ENCODE measurements around the gene CCL24. TPM values are rescaled to one million over a fixed set of nuclear protein-coding genes. Genes with fewer than 3 reads are reported as not detected.
A peak's percentile ranks its signal among the peaks of the same experiment; 100 is the strongest.
"Not testable (repeated sequence)": the region's sequence is repeated elsewhere in the genome, so short reads cannot be mapped to it uniquely, and the experiment has no call there.

Gene CCL24
- total RNA-seq, 1 donor from 2014 or later: not detected

DNA sequence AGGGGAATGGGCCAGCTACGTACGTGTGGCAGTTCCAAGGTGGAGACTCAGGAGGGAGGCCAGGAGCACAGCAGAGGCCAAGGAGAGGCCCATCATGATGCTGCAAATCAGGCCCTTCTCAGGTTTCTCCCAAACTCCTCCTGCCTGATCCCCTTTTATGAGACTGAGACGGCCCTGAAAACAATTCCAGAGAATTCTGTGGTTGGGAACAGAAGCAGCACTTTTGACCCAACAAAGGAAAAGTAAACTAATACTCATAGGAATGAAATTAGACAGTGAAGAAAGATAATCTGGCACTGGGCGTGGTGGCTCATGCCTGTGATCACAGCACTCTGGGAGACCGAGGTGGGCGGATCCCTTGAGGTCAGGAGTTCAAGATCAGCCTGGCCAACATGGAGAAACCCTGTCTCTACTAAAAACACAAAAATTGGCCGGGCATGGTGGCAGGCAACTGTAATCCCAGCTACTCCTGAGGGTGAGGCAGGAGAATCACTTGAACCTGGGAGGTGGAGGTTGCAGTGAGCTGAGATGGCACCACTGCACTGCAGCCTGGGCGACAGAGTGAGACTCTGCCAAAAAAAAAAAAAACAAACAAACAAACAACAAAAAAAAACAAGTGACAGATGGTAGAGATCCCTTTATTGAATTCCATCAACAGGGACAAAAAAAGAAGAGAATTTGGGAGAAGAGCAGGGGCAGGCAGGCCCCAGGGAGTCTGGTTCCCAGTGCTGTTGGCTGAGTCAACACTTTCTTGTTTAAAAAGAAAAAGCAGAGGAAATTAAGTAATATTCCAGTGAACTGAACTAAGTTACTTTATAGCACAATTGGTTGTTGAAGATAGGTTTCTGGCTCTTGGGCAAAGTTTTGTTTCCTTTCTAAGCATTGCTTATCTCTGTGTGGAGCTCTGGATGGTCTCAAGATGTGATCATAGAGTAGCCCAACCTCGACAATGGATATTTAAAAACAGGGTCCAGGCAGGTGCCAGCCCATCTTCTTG lies 41.2 kb downstream of the CCL24 start, which contains the start of gene CCL26:
TSS of gene CCL26 (minus strand) at position 131 of the 997 bp plus-strand sequence. CDS start at position 96, 35 bp downstream.
- Mint-ChIP-seq H3K36me3 (no peaks in the 10 kb centered on the region), H3K27ac (no peak within 1 kb of the TSS), H3K9me3 (no peaks in the 10 kb centered on the region), H3K4me3 (no peak within 1 kb of the TSS), H3K4me1 (no peaks in the 10 kb centered on the region), H3K27me3 (ENCODE audit: low read depth) (no peaks in the 10 kb centered on the region)
- no peak for DNase-seq (ENCODE audit: low spot score in 2 of 2, unreplicated experiment in 2 of 2)
- TF ChIP-seq CTCF (IDR thresholded peaks at IDR 0.05; ENCODE audit: unreplicated experiment): no peak

GRCh38 chr7:75771224-75771623 lies 42.4 kb downstream of the CCL24 start:
- no peak for TF ChIP-seq CTCF (IDR thresholded peaks at IDR 0.05; ENCODE audit: unreplicated experiment)
- H3K36me3 Mint-ChIP-seq: no peaks in the 10 kb centered on the region
- no peak overlapping the region for H3K4me3 Mint-ChIP-seq
- no peaks in the 10 kb centered on the region for H3K9me3 Mint-ChIP-seq
- H3K27me3 Mint-ChIP-seq (ENCODE audit: low read depth): no peaks in the 10 kb centered on the region
- no peaks in the 10 kb centered on the region for H3K4me1 Mint-ChIP-seq
- no peak for DNase-seq (ENCODE audit: low spot score in 2 of 2, unreplicated experiment in 2 of 2)
- H3K27ac Mint-ChIP-seq: no peak overlapping the region

- Mint-ChIP-seq H3K9me3 (no peaks in the 10 kb centered on the region), H3K27me3 (ENCODE audit: low read depth) (no peaks in the 10 kb centered on the region), H3K4me3 (no peak overlapping the region), H3K4me1 (peaks cover 3% of the 10 kb centered on the region), H3K27ac (no peak overlapping the region), H3K36me3 (no peaks in the 10 kb centered on the region)
- no peak for DNase-seq (ENCODE audit: low spot score in 2 of 2, unreplicated experiment in 2 of 2)
- TF ChIP-seq CTCF (IDR thresholded peaks at IDR 0.05; ENCODE audit: unreplicated experiment): peak; percentile 66
Observed at GRCh38 chr7:75762350-75762917, 51.2 kb downstream of the CCL24 start.

- DNase-seq (ENCODE audit: low spot score in 2 of 2, unreplicated experiment in 2 of 2); H3K4me3 Mint-ChIP-seq; H3K36me3 Mint-ChIP-seq; H3K27me3 Mint-ChIP-seq (ENCODE audit: low read depth); H3K27ac Mint-ChIP-seq; H3K9me3 Mint-ChIP-seq; H3K4me1 Mint-ChIP-seq: not testable (repeated sequence)
Observed at GRCh38 chr7:75761801-75762200, 51.8 kb downstream of the CCL24 start.

Other genes with a start within 250 kb of the CCL24 start
- 30.9 to 33.9 TPM (median 31.5 TPM) in 3 replicates for gene HIP1, start 74.9 kb downstream of the CCL24 start, total RNA-seq
- not detected in 3 replicates for gene CCL26, start 41.6 kb downstream of the CCL24 start, total RNA-seq
- 52.5 to 54.7 TPM (median 53.7 TPM) in 3 replicates for gene RHBDD2, start 65.2 kb upstream of the CCL24 start, total RNA-seq
- gene POR, start 101.3 kb upstream of the CCL24 start, total RNA-seq: 78.5 to 88.6 TPM (median 81.3 TPM) in 3 replicates
- gene TMEM120A, start 180.8 kb upstream of the CCL24 start, total RNA-seq: 13.8 to 21.2 TPM (median 17.8 TPM) in 3 replicates
- gene STYXL1, start 234.2 kb upstream of the CCL24 start, total RNA-seq: 35.3 to 40.7 TPM (median 39.9 TPM) in 3 replicates
- 133 to 142 TPM (median 137 TPM) in 3 replicates for gene MDH2, start 234.3 kb upstream of the CCL24 start, total RNA-seq